Body of pancreas (tissue), 4 donors: ENCODE results near the gene CP. TPM values are rescaled to one million over a fixed set of nuclear protein-coding genes. Genes with fewer than 3 reads are reported as not detected.

Experiments
- ATAC-seq: fragments of 150-250 bp; one replicate; pipeline ENCODE4 v1.9.1; 2016
- DNase-seq, 4 donors: peaks; one replicate each; pipeline ENCODE4 v3.0.0-alpha.2; 2019
- H3K27ac ChIP-seq, 4 donors: fragments of 200-600 bp; sonication (generic); 1 replicate in 3 of 4; 2 replicates in 1 of 4; pipeline versions ENCODE4 v1.5.1 to v1.6.1; 2016 to 2019; ENCODE audit warnings: mild to moderate bottlenecking in 1 of 4, mixed read lengths in 1 of 4, moderate library complexity in 1 of 4
- H3K27me3 ChIP-seq, 2 donors: fragments of 200-600 bp; sonication (generic); one replicate each; pipeline ENCODE4 v1.6.0; 2016; ENCODE audit warnings: mild to moderate bottlenecking in 1 of 2
- H3K36me3 ChIP-seq, 2 donors: fragments of 200-600 bp; sonication (generic); replicated peaks in 1 of 2; 2 replicates each; pipeline ENCODE4 v1.5.1; 2016; ENCODE audit warnings: low read depth in 2 of 2; ENCODE audit not compliant: insufficient read depth in 1 of 2
- H3K4me1 ChIP-seq: fragments of 200-600 bp; sonication (generic); one replicate; pipeline ENCODE4 v1.6.0; 2016
- H3K4me3 ChIP-seq, 2 donors: fragments of 200-600 bp; sonication (generic); 1 replicate in 1 of 2; 2 replicates in 1 of 2; pipeline ENCODE4 v1.5.1; 2016 to 2019
- H3K9me3 ChIP-seq, 3 donors: fragments of 200-600 bp; sonication (generic); 1 replicate in 2 of 3; 2 replicates in 1 of 3; pipeline ENCODE4 v1.5.1; 2016
- CTCF ChIP-seq, 7 experiments: fragments of 450-650 bp in 4 of 7; fragments of 200-600 bp in 3 of 7; sonication (generic) in 3 of 7; IDR thresholded peaks; one replicate each; pipeline ENCODE4 v1.5.1; 2016 to 2019; ENCODE audit warnings: antibody characterized with exemption in 7 of 7
- POLR2A ChIP-seq, 3 donors: fragments of 450-650 bp; IDR thresholded peaks; one replicate each; pipeline ENCODE4 v1.6.1; 2016; ENCODE audit warnings: antibody characterized with exemption in 3 of 3, mild to moderate bottlenecking in 2 of 3
- WGBS, 2 donors: methylation state at CpG; one replicate each; pipeline ENCODE4 v1.1.5; 2017; 5-methylcytosine and 5-hydroxymethylcytosine counted together
- intact Hi-C: fragments of 100-400 bp; cut with DNase I; formaldehyde crosslinking; loops from one replicate; pipeline ENCODE4 v1.15.1; 2023
- total RNA-seq, 2 donors: library from RNA; depleted of rRNA; stranded (reverse); fragments of >200 nt; gene quantifications; one replicate each; pipeline ENCODE4 v1.1.0, GENCODE V29; 2016

CP gene
- total RNA-seq = 10 to 100 TPM in 1 of 2 donors, 1 to 10 TPM in 1; 5.7 to 11.5 TPM

- no peak for TF ChIP-seq POLR2A (IDR thresholded peaks at IDR 0.05)
- TF ChIP-seq CTCF (IDR thresholded peaks at IDR 0.05) = no peak
- WGBS, 2 donors = 22 to 24% methylated on average over 3 of the region's 3 CpGs
- Histone ChIP-seq H3K36me3 (no peaks in the 10 kb centered on the region), H3K4me3 (no peak within 1 kb of the TSS), H3K4me1 (peaks cover 22% of the 10 kb centered on the region), H3K27me3 (no peaks in the 10 kb centered on the region), H3K9me3 (no peaks in the 10 kb centered on the region), H3K27ac (peak within 1 kb of the TSS in 2 of 4 donors; percentile 1 to 54)
- no peak for DNase-seq
- peak; percentile 37 for ATAC-seq
- intact Hi-C loops = no loop called here
Measured at GRCh38 chr3:149221783-149222517, at the start of gene CP. Gene CP, minus strand, starts transcription at chr3:149221829. Its CDS starts 37 bp downstream, at chr3:149221792.

- Histone ChIP-seq H3K9me3 (no peaks in the 10 kb centered on the region), H3K4me3 (no peak overlapping the region), H3K27ac (no peak overlapping the region), H3K4me1 (no peaks in the 10 kb centered on the region), H3K36me3 (no peaks in the 10 kb centered on the region), H3K27me3 (no peaks in the 10 kb centered on the region)
- TF ChIP-seq POLR2A (IDR thresholded peaks at IDR 0.05) (no peak), CTCF (IDR thresholded peaks at IDR 0.05) (no peak)
- intact Hi-C loops = loop anchor here (5.0 kb wide), 1 partner anchor 153 kb away; no protein-coding TSS in a partner anchor
- ATAC-seq = no peak
- WGBS, 2 donors = 37% methylated on average over 2 of the region's 2 CpGs
- no peak for DNase-seq
Measured at GRCh38 chr3:149270180-149270579, 48.6 kb upstream of the CP start.

DNA sequence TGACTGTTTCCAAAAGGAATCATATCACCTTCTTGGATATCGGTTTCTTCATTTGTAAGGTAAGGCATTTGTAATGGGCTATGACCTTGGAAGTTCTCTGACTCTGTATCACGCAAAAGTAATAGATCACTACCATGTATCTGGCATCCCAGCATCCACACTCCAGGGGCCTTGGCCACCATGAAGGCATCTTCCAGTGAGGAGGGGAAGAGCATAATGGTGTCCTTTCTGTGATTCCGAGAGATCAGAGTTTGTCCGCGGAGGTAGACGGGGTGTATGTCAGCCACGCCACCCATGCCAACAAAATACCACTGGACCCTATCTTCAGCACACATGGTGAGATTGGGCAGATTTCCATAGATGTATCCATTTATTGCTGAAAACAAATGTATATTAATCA is 48.1 kb upstream of the CP start:
- TF ChIP-seq CTCF (IDR thresholded peaks at IDR 0.05) (no peak), POLR2A (IDR thresholded peaks at IDR 0.05) (no peak)
- DNase-seq (no peak), ATAC-seq (no peak)
- intact Hi-C loops = loop anchor here (5.0 kb wide), 1 partner anchor 152 kb away; no protein-coding TSS in a partner anchor
- Histone ChIP-seq H3K9me3 (no peaks in the 10 kb centered on the region), H3K4me3 (no peak overlapping the region), H3K4me1 (no peaks in the 10 kb centered on the region), H3K36me3 (no peaks in the 10 kb centered on the region), H3K27ac (no peak overlapping the region), H3K27me3 (no peaks in the 10 kb centered on the region)
- WGBS, 2 donors = 70 to 79% methylated on average over 7 of the region's 7 CpGs

- DNase-seq (no peak), ATAC-seq (no peak)
- TF ChIP-seq CTCF (IDR thresholded peaks at IDR 0.05) (no peak), POLR2A (IDR thresholded peaks at IDR 0.05) (no peak)
- WGBS, 2 donors = 83 to 96% methylated on average over 6 of the region's 6 CpGs
- Histone ChIP-seq H3K4me1 (no peaks in the 10 kb centered on the region), H3K27ac (no peak overlapping the region), H3K36me3 (no peaks in the 10 kb centered on the region), H3K9me3 (no peaks in the 10 kb centered on the region), H3K4me3 (no peak overlapping the region), H3K27me3 (no peaks in the 10 kb centered on the region)
- intact Hi-C loops = no loop called here
Measured at GRCh38 chr3:149267565-149267964, 45.9 kb upstream of the CP start.

- intact Hi-C loops = no loop called here
- no peak for DNase-seq
- TF ChIP-seq POLR2A (IDR thresholded peaks at IDR 0.05) = no peak
- TF ChIP-seq CTCF (IDR thresholded peaks at IDR 0.05) = no peak
Measured at GRCh38 chr3:149266736-149267135, 45.1 kb upstream of the CP start.

More at GRCh38 chr3:149266736-149267135, 45.1 kb upstream of the CP start:
- no peak overlapping the region for H3K4me3 ChIP-seq
- H3K27ac ChIP-seq = no peak overlapping the region
- H3K9me3 ChIP-seq = no peaks in the 10 kb centered on the region
- no peaks in the 10 kb centered on the region for H3K27me3 ChIP-seq
- no peaks in the 10 kb centered on the region for H3K4me1 ChIP-seq
- no peak for ATAC-seq
- H3K36me3 ChIP-seq = no peaks in the 10 kb centered on the region
